DND-41 (cell line): Measurements from ENCODE around the gene EPB41.
A peak's percentile ranks its signal among the peaks of the same experiment; 100 is the strongest.

ENCODE experiments used
- ATAC-seq: fragments of 200-7000 bp; cut with Tn5 transposase; 3 replicates; pipeline ENCODE4 v1.9.1; 2021; ENCODE audit warnings: low read depth; ENCODE audit not compliant: insufficient read depth
- DNase-seq: peaks from one replicate; pipeline ENCODE4 v3.0.0-alpha.2; 2020
- H2AFZ ChIP-seq: 2 replicates; pipeline ENCODE4 v1.6.0; 2012; ENCODE audit warnings: low read depth, low read length
- H3K27ac ChIP-seq: 2 replicates; pipeline ENCODE4 v1.5.1; 2012; ENCODE audit warnings: low read length, inconsistent platforms
- H3K27me3 ChIP-seq: fragments of 200-600 bp; sonication (generic); 2 replicates; pipeline ENCODE4 v1.6.0; 2012; ENCODE audit warnings: low read length, mild to moderate bottlenecking, inconsistent platforms; ENCODE audit not compliant: insufficient read depth, poor library complexity
- H3K36me3 ChIP-seq: 2 replicates; pipeline ENCODE4 v1.5.1; 2012; ENCODE audit warnings: low read length, inconsistent platforms; ENCODE audit not compliant: insufficient read depth
- H3K4me1 ChIP-seq: 2 replicates; pipeline ENCODE4 v1.5.1; 2012; ENCODE audit warnings: mild to moderate bottlenecking, low read length; ENCODE audit not compliant: insufficient read depth
- H3K4me2 ChIP-seq: 2 replicates; pipeline ENCODE4 v1.6.0; 2012; ENCODE audit warnings: mild to moderate bottlenecking, moderate library complexity, low read length, inconsistent platforms; ENCODE audit not compliant: insufficient read depth
- H3K4me3 ChIP-seq, 2 experiments: fragments of 200-600 bp in 1 of 2; shearing (Covaris generic) in 1 of 2; 2 replicates each; pipeline ENCODE4 v1.5.1; 2012 to 2016; ENCODE audit warnings: inconsistent platforms in 2 of 2, low read length in 2 of 2, mild to moderate bottlenecking in 2 of 2, low read depth in 1 of 2, moderate library complexity in 1 of 2
- H3K79me2 ChIP-seq: 2 replicates; pipeline ENCODE4 v1.6.0; 2012; ENCODE audit warnings: low read length, inconsistent platforms; ENCODE audit not compliant: insufficient read depth
- H3K9ac ChIP-seq: 2 replicates; pipeline ENCODE4 v1.6.0; 2012; ENCODE audit warnings: low read depth, mild to moderate bottlenecking, inconsistent platforms, low read length, moderate library complexity
- H3K9me3 ChIP-seq: 2 replicates; pipeline ENCODE4 v1.5.1; 2012; ENCODE audit warnings: low read length, moderate library complexity, mild to moderate bottlenecking, inconsistent platforms; ENCODE audit not compliant: insufficient read depth, severe bottlenecking
- H4K20me1 ChIP-seq: 2 replicates; pipeline ENCODE4 v1.6.0; 2012; ENCODE audit warnings: low read length; ENCODE audit not compliant: insufficient read depth
- EZH2 ChIP-seq: IDR thresholded peaks from 3 replicates; pipeline ENCODE4 v1.6.1; 2012; ENCODE audit warnings: borderline replicate concordance, low read depth, mild to moderate bottlenecking, moderate library complexity, low read length, inconsistent platforms; ENCODE audit not compliant: severe bottlenecking
- TF ChIP-seq, protein P1 (sequence below): IDR thresholded peaks from 2 replicates; pipeline ENCODE4 v1.5.1; 2012; ENCODE audit warnings: borderline replicate concordance, low read length, moderate library complexity, mild to moderate bottlenecking; ENCODE audit not compliant: poor library complexity, severe bottlenecking; ENCODE audit errors: extremely low read depth

Gene EPB41

DNA sequence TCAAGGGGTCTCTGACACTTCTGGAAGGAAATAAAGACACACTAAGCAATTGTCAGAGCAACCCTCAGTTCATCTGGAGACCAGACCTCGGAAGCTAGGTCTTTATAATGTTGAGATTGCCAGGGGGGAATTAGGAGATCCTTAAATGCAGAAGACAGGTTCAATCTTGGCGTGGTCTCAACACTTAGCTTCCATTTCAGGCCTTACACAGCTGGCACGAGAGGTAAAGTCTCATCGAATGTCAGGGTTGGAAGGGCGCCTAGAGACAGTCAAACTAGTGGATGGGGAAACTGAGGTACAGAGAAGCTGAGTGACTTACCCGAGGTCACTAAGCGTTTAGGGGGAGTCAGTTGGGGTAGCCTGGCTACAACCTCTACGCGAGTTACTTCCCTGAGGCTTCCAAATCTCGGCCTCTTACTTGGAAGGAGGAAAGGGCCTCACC, 562 bp upstream of the EPB41 start:
- H3K36me3 ChIP-seq = no peaks in the 10 kb centered on the region
- ATAC-seq (no peak), DNase-seq (no peak)
- peak overlapping the region; percentile 85 for H3K9ac ChIP-seq
- H3K27me3 ChIP-seq = no peaks in the 10 kb centered on the region
- peaks cover 44% of the 10 kb centered on the region for H3K79me2 ChIP-seq
- H3K27ac ChIP-seq = peak overlapping the region; percentile 71
- peak overlapping the region; percentile 79 for H2AFZ ChIP-seq
- no peak for TF ChIP-seq EZH2
- TF ChIP-seq, protein P1, sequence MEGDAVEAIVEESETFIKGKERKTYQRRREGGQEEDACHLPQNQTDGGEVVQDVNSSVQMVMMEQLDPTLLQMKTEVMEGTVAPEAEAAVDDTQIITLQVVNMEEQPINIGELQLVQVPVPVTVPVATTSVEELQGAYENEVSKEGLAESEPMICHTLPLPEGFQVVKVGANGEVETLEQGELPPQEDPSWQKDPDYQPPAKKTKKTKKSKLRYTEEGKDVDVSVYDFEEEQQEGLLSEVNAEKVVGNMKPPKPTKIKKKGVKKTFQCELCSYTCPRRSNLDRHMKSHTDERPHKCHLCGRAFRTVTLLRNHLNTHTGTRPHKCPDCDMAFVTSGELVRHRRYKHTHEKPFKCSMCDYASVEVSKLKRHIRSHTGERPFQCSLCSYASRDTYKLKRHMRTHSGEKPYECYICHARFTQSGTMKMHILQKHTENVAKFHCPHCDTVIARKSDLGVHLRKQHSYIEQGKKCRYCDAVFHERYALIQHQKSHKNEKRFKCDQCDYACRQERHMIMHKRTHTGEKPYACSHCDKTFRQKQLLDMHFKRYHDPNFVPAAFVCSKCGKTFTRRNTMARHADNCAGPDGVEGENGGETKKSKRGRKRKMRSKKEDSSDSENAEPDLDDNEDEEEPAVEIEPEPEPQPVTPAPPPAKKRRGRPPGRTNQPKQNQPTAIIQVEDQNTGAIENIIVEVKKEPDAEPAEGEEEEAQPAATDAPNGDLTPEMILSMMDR = no peak
- no peaks in the 10 kb centered on the region for H3K9me3 ChIP-seq
- peak overlapping the region in 1 of 2 experiments; percentile 53; a peak in 2 of 4 replicates for H3K4me3 ChIP-seq
- H4K20me1 ChIP-seq = peaks cover 18% of the 10 kb centered on the region; the same call in 1 of the 2 replicates
- peaks cover 40% of the 10 kb centered on the region for H3K4me1 ChIP-seq
- peak overlapping the region; percentile 81 for H3K4me2 ChIP-seq

DNA sequence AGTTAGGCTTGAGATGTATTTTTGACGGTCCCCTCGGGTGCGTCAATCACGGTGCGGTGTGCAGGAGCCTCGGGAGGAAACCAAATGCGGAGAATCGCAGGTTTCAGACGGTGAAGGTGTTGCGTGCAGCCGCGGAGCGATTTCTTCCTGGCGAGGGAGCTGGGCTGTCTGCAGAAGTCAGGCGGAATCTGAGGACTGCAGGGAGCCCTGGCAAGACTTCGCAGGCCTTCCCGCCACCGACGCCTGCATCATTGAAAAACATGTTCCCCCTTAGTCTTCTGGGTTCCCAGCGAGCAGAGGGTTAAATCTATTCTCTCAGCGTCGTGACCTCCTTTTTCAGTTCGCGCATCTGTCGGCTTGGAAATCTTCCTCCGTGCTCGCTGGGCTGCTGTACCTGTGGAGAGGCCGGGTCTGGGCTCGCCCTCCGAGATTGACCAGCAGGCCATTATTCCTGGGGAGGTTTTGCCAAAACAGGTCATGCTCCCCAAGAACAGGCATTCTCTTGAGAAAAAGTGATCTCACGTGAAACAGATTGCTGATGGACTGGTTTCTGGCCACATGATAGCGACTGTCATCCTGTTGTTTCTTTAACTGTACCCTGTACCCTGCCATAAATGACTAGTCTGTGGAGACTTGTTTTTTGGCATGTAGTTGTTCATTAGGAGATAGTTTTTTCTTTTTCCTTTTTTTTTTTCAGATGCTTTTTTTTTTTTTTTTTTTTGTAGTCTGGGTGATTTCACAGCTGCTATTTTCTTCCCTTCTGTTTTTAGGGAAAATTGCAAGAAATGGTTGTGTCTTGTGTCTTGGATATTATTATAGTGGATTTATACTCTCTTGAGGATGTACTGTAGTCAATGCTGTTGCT, 894 bp downstream of the EPB41 start:
- H3K79me2 ChIP-seq = peaks cover 58% of the 10 kb centered on the region
- no peaks in the 10 kb centered on the region for H3K27me3 ChIP-seq
- DNase-seq = peak; percentile 62
- no peaks in the 10 kb centered on the region for H3K36me3 ChIP-seq
- H4K20me1 ChIP-seq = peaks cover 18% of the 10 kb centered on the region; the same call in 1 of the 2 replicates
- H3K4me3 ChIP-seq = peak overlapping the region; percentile 37 to 77
- TF ChIP-seq EZH2 = no peak
- TF ChIP-seq, protein P1 = peak; percentile 10
- H3K4me1 ChIP-seq = peaks cover 40% of the 10 kb centered on the region
- peak; percentile 25 for ATAC-seq
- H2AFZ ChIP-seq = peak overlapping the region; percentile 76
- no peaks in the 10 kb centered on the region for H3K9me3 ChIP-seq
- H3K27ac ChIP-seq = peak overlapping the region; percentile 75
- peak overlapping the region; percentile 85 for H3K9ac ChIP-seq
- H3K4me2 ChIP-seq = peak overlapping the region; percentile 81

DNA sequence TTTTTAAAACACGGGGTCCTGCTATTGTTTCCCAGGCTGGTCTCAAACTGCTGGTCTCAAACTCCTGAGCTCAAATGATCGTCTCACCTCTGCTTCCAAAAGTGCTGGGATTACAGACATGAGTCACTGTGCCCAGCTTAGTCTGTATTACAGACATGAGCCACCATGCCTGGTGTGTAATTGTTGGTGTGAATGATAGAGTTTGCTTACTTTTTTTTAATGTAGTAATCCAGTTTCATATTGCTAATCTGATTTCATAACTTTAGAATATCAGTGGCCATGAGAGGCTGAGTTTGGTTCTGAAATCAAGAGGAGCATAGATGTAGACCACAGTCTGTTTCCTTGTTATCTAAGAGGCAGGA, 3.4 kb downstream of the EPB41 start:
- TF ChIP-seq EZH2 = no peak
- TF ChIP-seq, protein P1 = no peak
- Histone ChIP-seq H3K4me2 (0 out of 2 replicates have a peak overlapping the region, but pooled peaks have one; percentile 81), H2AFZ (no peak overlapping the region), H3K4me3 (no peak overlapping the region), H3K36me3 (no peaks in the 10 kb centered on the region), H3K27ac (no peak overlapping the region), H3K4me1 (peaks cover 40% of the 10 kb centered on the region), H3K79me2 (peaks cover 82% of the 10 kb centered on the region), H3K9ac (no peak overlapping the region), H3K9me3 (no peaks in the 10 kb centered on the region), H4K20me1 (peaks cover 18% of the 10 kb centered on the region; the same call in 1 of the 2 replicates), H3K27me3 (no peaks in the 10 kb centered on the region)
- ATAC-seq (no peak), DNase-seq (no peak)
